GM12873 (cell line): ENCODE results near the gene TMEM45A.

Experiments used
- TF ChIP-seq, protein P1 (sequence below): IDR thresholded peaks from 2 replicates; pipeline ENCODE4 v1.5.1; 2012; ENCODE audit warnings: low read depth, mild to moderate bottlenecking, moderate library complexity, low read length, control low read depth; ENCODE audit not compliant: insufficient read depth; ENCODE audit errors: missing control alignments

The TMEM45A gene

GRCh38 chr3:100584101-100584660 is 91.8 kb downstream of the TMEM45A start:
- TF ChIP-seq, protein P1, sequence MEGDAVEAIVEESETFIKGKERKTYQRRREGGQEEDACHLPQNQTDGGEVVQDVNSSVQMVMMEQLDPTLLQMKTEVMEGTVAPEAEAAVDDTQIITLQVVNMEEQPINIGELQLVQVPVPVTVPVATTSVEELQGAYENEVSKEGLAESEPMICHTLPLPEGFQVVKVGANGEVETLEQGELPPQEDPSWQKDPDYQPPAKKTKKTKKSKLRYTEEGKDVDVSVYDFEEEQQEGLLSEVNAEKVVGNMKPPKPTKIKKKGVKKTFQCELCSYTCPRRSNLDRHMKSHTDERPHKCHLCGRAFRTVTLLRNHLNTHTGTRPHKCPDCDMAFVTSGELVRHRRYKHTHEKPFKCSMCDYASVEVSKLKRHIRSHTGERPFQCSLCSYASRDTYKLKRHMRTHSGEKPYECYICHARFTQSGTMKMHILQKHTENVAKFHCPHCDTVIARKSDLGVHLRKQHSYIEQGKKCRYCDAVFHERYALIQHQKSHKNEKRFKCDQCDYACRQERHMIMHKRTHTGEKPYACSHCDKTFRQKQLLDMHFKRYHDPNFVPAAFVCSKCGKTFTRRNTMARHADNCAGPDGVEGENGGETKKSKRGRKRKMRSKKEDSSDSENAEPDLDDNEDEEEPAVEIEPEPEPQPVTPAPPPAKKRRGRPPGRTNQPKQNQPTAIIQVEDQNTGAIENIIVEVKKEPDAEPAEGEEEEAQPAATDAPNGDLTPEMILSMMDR = no peak

DNA sequence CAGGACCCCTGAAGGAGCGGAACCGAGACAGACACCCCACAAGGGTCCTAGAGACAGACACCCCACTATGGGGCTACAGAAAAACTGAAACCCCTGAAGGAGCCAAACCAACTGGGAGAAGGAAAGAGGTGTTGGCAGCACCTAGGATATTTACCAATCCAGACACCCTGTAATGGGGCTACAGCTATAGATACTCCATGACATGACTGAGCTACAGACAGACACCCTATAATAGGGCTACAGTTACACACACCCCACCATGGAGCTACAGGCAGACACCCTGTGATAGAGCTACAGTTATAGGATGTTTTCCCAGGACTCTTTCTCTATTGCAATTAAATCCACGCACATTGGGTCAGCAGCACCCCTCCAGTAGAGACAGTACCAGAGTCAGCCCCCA is 94.4 kb downstream of the TMEM45A start:
- TF ChIP-seq, protein P1 = no peak

DNA sequence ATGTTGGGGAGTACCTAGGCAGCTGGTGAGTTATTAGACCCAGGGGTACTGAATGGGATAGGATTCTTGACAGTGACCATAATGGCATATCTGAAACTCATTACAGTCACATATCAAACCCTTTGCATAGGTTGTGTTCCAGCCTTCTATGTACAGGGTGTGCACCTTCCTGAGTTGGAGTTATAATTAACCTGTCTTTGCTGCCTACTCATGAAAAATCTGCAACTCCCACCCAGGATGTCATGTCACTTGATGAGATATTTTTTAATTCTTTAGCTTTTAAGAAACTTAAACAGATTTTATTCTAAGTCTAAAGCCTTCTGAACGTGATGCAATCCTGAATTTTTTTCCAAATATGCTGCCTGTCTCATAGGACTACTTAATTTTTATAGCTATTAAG is 95.8 kb downstream of the TMEM45A start:
- TF ChIP-seq, protein P1 = no peak

DNA sequence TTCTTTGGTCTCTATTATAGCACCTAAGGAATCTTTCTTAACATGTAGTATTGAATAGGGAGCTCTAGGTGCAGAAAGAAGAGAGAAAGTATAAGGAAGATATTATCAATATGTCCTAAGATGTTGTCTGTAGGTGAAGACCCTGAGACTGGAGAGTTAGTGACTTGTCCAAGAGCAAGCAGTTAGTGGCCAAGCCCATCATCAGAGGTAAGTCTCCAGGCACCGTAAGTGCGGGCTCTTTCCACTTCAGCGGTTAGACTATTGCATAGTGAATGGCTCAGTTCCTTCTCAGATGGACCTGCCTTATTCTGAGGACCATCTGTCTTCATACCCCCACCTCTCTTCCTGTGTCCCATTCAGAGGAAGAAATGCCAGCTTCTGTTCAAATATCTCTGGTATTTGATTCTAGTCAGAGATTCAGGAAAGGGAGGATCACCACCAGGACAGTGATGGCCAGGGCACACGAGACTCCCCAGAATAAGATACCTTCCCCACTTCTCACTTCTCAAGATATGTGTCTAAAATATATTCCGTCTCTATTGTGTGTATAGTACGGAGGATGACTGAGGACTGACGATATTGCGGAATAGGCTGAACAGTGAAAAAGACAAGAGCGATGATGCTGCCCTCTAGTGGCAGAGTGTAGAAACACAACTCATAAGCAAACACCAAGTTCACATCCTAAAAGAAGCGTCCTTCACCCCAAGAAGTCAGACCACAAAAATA is 97.9 kb downstream of the TMEM45A start:
- TF ChIP-seq, protein P1 = peak; percentile 84

- TF ChIP-seq, protein P1 = no peak
Observed at GRCh38 chr3:100590840-100591147, 98.4 kb downstream of the TMEM45A start.

GRCh38 chr3:100591411-100591810 is 99.0 kb downstream of the TMEM45A start:
- TF ChIP-seq, protein P1 = no peak

GRCh38 chr3:100600181-100601042 is 108.0 kb downstream of the TMEM45A start:
- TF ChIP-seq, protein P1 = no peak
